Neural progenitor cell (in vitro differentiated cells): ENCODE results near the gene MEGF6. TPM values are rescaled to one million over a fixed set of nuclear protein-coding genes. Genes with fewer than 3 reads are reported as not detected.
A peak's percentile ranks its signal among the peaks of the same experiment; 100 is the strongest.

Experiments
- DNase-seq: peaks from one replicate; pipeline ENCODE4 v3.0.0-alpha.2; 2016; ENCODE audit warnings: low spot score
- H2AFZ ChIP-seq: fragments of 200-600 bp; sonication (generic); replicated peaks from 2 replicates; pipeline ENCODE4 v1.6.1; 2016; ENCODE audit warnings: antibody characterized with exemption
- H3F3A ChIP-seq: fragments of 200-600 bp; sonication (generic); 2 replicates; pipeline ENCODE4 v1.6.1; 2016; ENCODE audit warnings: antibody characterized with exemption, low read depth
- H3K27ac ChIP-seq: fragments of 200-600 bp; sonication (generic); 2 replicates; pipeline ENCODE4 v1.5.1; 2016; ENCODE audit warnings: mild to moderate bottlenecking
- H3K27me3 ChIP-seq: fragments of 200-600 bp; sonication (generic); 2 replicates; pipeline ENCODE4 v1.6.1; 2016; ENCODE audit warnings: mild to moderate bottlenecking, moderate library complexity
- H3K36me3 ChIP-seq: fragments of 200-600 bp; sonication (generic); 2 replicates; pipeline ENCODE4 v1.5.1; 2016
- H3K4me1 ChIP-seq: fragments of 200-600 bp; sonication (generic); 2 replicates; pipeline ENCODE4 v1.6.1; 2016; ENCODE audit warnings: mixed run types
- H3K4me2 ChIP-seq: fragments of 200-600 bp; sonication (generic); 2 replicates; pipeline ENCODE4 v1.6.1; 2016
- H3K4me3 ChIP-seq: fragments of 200-600 bp; sonication (generic); 2 replicates; pipeline ENCODE4 v1.5.1; 2016
- H3K79me2 ChIP-seq: fragments of 200-600 bp; sonication (generic); 2 replicates; pipeline ENCODE4 v1.6.1; 2016; ENCODE audit warnings: low read depth
- H3K9ac ChIP-seq: fragments of 200-600 bp; sonication (generic); 2 replicates; pipeline ENCODE4 v1.6.1; 2016
- H3K9me3 ChIP-seq: fragments of 200-600 bp; sonication (generic); 2 replicates; pipeline ENCODE4 v1.5.1; 2016; ENCODE audit warnings: low read depth
- H4K20me1 ChIP-seq: fragments of 200-600 bp; sonication (generic); 2 replicates; pipeline ENCODE4 v1.6.1; 2016; ENCODE audit warnings: low read depth
- H3K27ac Mint-ChIP-seq: 3 replicates; pipeline ENCODE4 v1.8.0; 2021; ENCODE audit warnings: mixed read lengths
- H3K27me3 Mint-ChIP-seq: 2 replicates; pipeline ENCODE4 v1.8.0; 2022; ENCODE audit warnings: low read depth, mild to moderate bottlenecking, inconsistent platforms, moderate library complexity, mixed read lengths; ENCODE audit not compliant: insufficient read depth
- H3K36me3 Mint-ChIP-seq: 3 replicates; pipeline ENCODE4 v1.8.0; 2021; ENCODE audit warnings: mixed read lengths
- H3K4me1 Mint-ChIP-seq: 3 replicates; pipeline ENCODE4 v1.8.0; 2021; ENCODE audit warnings: mixed read lengths
- H3K4me3 Mint-ChIP-seq: 3 replicates; pipeline ENCODE4 v1.8.0; 2021; ENCODE audit warnings: mild to moderate bottlenecking, moderate library complexity, mixed read lengths
- H3K9me3 Mint-ChIP-seq: 3 replicates; pipeline ENCODE4 v1.8.0; 2020; ENCODE audit warnings: mixed read lengths
- CTCF ChIP-seq: fragments of 200-600 bp; sonication (generic); IDR thresholded peaks from 2 replicates; pipeline ENCODE4 v1.5.1; 2017; ENCODE audit warnings: antibody characterized with exemption, mild to moderate bottlenecking
- EZH2 ChIP-seq: fragments of 200-600 bp; sonication (generic); IDR thresholded peaks from 2 replicates; pipeline ENCODE4 v1.6.1; 2017; ENCODE audit warnings: antibody characterized with exemption, mild to moderate bottlenecking, moderate library complexity
- EZH2phosphoT487 ChIP-seq: fragments of 200-600 bp; sonication (generic); IDR thresholded peaks from 2 replicates; pipeline ENCODE4 v1.6.1; 2017; ENCODE audit warnings: antibody characterized with exemption
- total RNA-seq: library from RNA; depleted of rRNA; stranded (reverse); fragments of >200 nt; gene quantifications from 2 replicates; pipeline ENCODE4 v1.2.3, GENCODE V29; 2015; ENCODE audit warnings: low replicate concordance

Gene MEGF6
- total RNA-seq, 1 donor from 2014 or later, result 1.7 TPM

- Mint-ChIP-seq H3K9me3 (peaks cover 16% of the 10 kb centered on the region), H3K4me1 (peaks cover 3% of the 10 kb centered on the region)
- TF ChIP-seq CTCF (no peak), EZH2 (no peak), EZH2phosphoT487 (no peak)
These were observed 122.9 kb downstream of the MEGF6 start for GRCh38 chr1:3488432-3488831.

GRCh38 chr1:3485016-3485415 lies 126.3 kb downstream of the MEGF6 start:
- no peak overlapping the region for H3K9ac ChIP-seq
- no peak overlapping the region for H3K27ac ChIP-seq
- H3K4me1 ChIP-seq, result no peaks in the 10 kb centered on the region
- Mint-ChIP-seq H3K36me3 (peaks cover 13% of the 10 kb centered on the region), H3K27ac (no peak overlapping the region), H3K9me3 (peaks cover 16% of the 10 kb centered on the region), H3K27me3 (peaks cover 2% of the 10 kb centered on the region), H3K4me3 (no peak overlapping the region), H3K4me1 (no peaks in the 10 kb centered on the region)
- no peaks in the 10 kb centered on the region for H3K79me2 ChIP-seq
- DNase-seq, result no peak
- H3K36me3 ChIP-seq, result no peaks in the 10 kb centered on the region
- no peaks in the 10 kb centered on the region for H3K27me3 ChIP-seq
- H3K4me2 ChIP-seq, result no peak overlapping the region
- TF ChIP-seq EZH2phosphoT487 (no peak), CTCF (no peak), EZH2 (no peak)
- no peaks in the 10 kb centered on the region for H3K9me3 ChIP-seq
- no peaks in the 10 kb centered on the region for H3F3A ChIP-seq
- no peak overlapping the region for H3K4me3 ChIP-seq
- no peak overlapping the region for H2AFZ ChIP-seq
- H4K20me1 ChIP-seq, result no peaks in the 10 kb centered on the region

More at GRCh38 chr1:3488432-3488831, 122.9 kb downstream of the MEGF6 start:
- no peaks in the 10 kb centered on the region for H3K9me3 ChIP-seq
- no peak for DNase-seq
- Mint-ChIP-seq H3K27me3 (peaks cover 2% of the 10 kb centered on the region), H3K27ac (no peak overlapping the region), H3K4me3 (no peak overlapping the region), H3K36me3 (peaks cover 13% of the 10 kb centered on the region)
- H2AFZ ChIP-seq, result no peak overlapping the region
- H3K79me2 ChIP-seq, result no peaks in the 10 kb centered on the region
- no peaks in the 10 kb centered on the region for H3K27me3 ChIP-seq
- H3K36me3 ChIP-seq, result no peaks in the 10 kb centered on the region
- no peak overlapping the region for H3K9ac ChIP-seq
- no peaks in the 10 kb centered on the region for H3K4me1 ChIP-seq
- H3K4me3 ChIP-seq, result no peak overlapping the region
- no peaks in the 10 kb centered on the region for H3F3A ChIP-seq
- H3K4me2 ChIP-seq, result no peak overlapping the region
- H4K20me1 ChIP-seq, result no peaks in the 10 kb centered on the region
- no peak overlapping the region for H3K27ac ChIP-seq

- peaks cover 2% of the 10 kb centered on the region for H3K27me3 Mint-ChIP-seq
These were observed 127.4 kb downstream of the MEGF6 start for GRCh38 chr1:3483801-3484444.

More at GRCh38 chr1:3483801-3484444, 127.4 kb downstream of the MEGF6 start:
- Mint-ChIP-seq H3K4me1 (no peaks in the 10 kb centered on the region), H3K9me3 (peaks cover 13% of the 10 kb centered on the region), H3K4me3 (peak overlapping the region; percentile 39), H3K36me3 (peaks cover 11% of the 10 kb centered on the region), H3K27ac (no peak overlapping the region)
- Histone ChIP-seq H4K20me1 (no peaks in the 10 kb centered on the region), H3K27ac (no peak overlapping the region), H3K9me3 (no peaks in the 10 kb centered on the region), H3K79me2 (no peaks in the 10 kb centered on the region), H3K27me3 (no peaks in the 10 kb centered on the region), H2AFZ (no peak overlapping the region), H3K9ac (no peak overlapping the region), H3K4me3 (no peak overlapping the region), H3K4me2 (no peak overlapping the region), H3K4me1 (no peaks in the 10 kb centered on the region), H3F3A (no peaks in the 10 kb centered on the region), H3K36me3 (no peaks in the 10 kb centered on the region)
- peak; percentile 59 for DNase-seq
- TF ChIP-seq EZH2phosphoT487 (no peak), CTCF (peak; percentile 69)
